Measurements from ENCODE around the gene TMEM53. TPM values are rescaled to one million over a fixed set of nuclear protein-coding genes. Genes with fewer than 3 reads are reported as not detected.

TMEM53 gene
- total RNA-seq, 1 donor: 6.9 TPM

GRCh38 chr1:44713321-44713781, 39.1 kb upstream of the TMEM53 start:
- H4K20me1 ChIP-seq (ENCODE audit: insufficient read depth, low read length): no peaks in the 10 kb centered on the region
- no peaks in the 10 kb centered on the region for H3K79me2 ChIP-seq (ENCODE audit: insufficient read depth, low read length)
- DNase-seq (ENCODE audit: insufficient read length, low spot score, missing footprints): no peak
- H3K4me3 ChIP-seq (ENCODE audit: insufficient read depth, low read length): no peak overlapping the region
- no peaks in the 10 kb centered on the region for H3K36me3 ChIP-seq (ENCODE audit: insufficient read depth, low read length)
- no peaks in the 10 kb centered on the region for H3K9me3 ChIP-seq (ENCODE audit: low read depth, low read length)
- H3K27me3 ChIP-seq (ENCODE audit: insufficient read depth, low read length): peaks cover 15% of the 10 kb centered on the region
- no peak for TF ChIP-seq CTCF (IDR thresholded peaks at IDR 0.05; ENCODE audit: extremely low read depth, low read depth, low read length)
- no peak overlapping the region for H3K4me2 ChIP-seq (ENCODE audit: insufficient read depth, low read length)
- peaks cover 7% of the 10 kb centered on the region for H3K4me1 ChIP-seq (ENCODE audit: insufficient read depth, low read length)
- H3K27ac ChIP-seq (ENCODE audit: low read depth, low read length): no peak overlapping the region
- H2AFZ ChIP-seq (ENCODE audit: low read length): no peak overlapping the region

- peak overlapping the region; percentile 48 for H3K4me3 ChIP-seq (ENCODE audit: insufficient read depth, low read length)
These were observed 33.9 kb upstream of the TMEM53 start for GRCh38 chr1:44707959-44708831.

GRCh38 chr1:44707112-44707881, 33.0 kb upstream of the TMEM53 start:
- peak overlapping the region; percentile 38 for H3K4me3 ChIP-seq (ENCODE audit: insufficient read depth, low read length)
- DNase-seq (ENCODE audit: insufficient read length, low spot score, missing footprints): peak; percentile 96
- no peaks in the 10 kb centered on the region for H3K79me2 ChIP-seq (ENCODE audit: insufficient read depth, low read length)
- H2AFZ ChIP-seq (ENCODE audit: low read length): peak overlapping the region; percentile 13
- H3K4me2 ChIP-seq (ENCODE audit: insufficient read depth, low read length): peak overlapping the region; percentile 76
- H3K27me3 ChIP-seq (ENCODE audit: insufficient read depth, low read length): peaks cover 15% of the 10 kb centered on the region
- no peaks in the 10 kb centered on the region for H4K20me1 ChIP-seq (ENCODE audit: insufficient read depth, low read length)
- no peaks in the 10 kb centered on the region for H3K9me3 ChIP-seq (ENCODE audit: low read depth, low read length)
- no peak for TF ChIP-seq CTCF (IDR thresholded peaks at IDR 0.05; ENCODE audit: extremely low read depth, low read depth, low read length)
- peaks cover 27% of the 10 kb centered on the region for H3K4me1 ChIP-seq (ENCODE audit: insufficient read depth, low read length)
- peak overlapping the region; percentile 90 for H3K27ac ChIP-seq (ENCODE audit: low read depth, low read length)
- no peaks in the 10 kb centered on the region for H3K36me3 ChIP-seq (ENCODE audit: insufficient read depth, low read length)

More at GRCh38 chr1:44707959-44708831, 33.9 kb upstream of the TMEM53 start:
- Histone ChIP-seq H3K27me3 (ENCODE audit: insufficient read depth, low read length) (peaks cover 15% of the 10 kb centered on the region), H3K36me3 (ENCODE audit: insufficient read depth, low read length) (no peaks in the 10 kb centered on the region), H3K79me2 (ENCODE audit: insufficient read depth, low read length) (no peaks in the 10 kb centered on the region), H3K4me1 (ENCODE audit: insufficient read depth, low read length) (peaks cover 27% of the 10 kb centered on the region), H3K9me3 (ENCODE audit: low read depth, low read length) (no peaks in the 10 kb centered on the region), H3K27ac (ENCODE audit: low read depth, low read length) (peak overlapping the region; percentile 90), H4K20me1 (ENCODE audit: insufficient read depth, low read length) (no peaks in the 10 kb centered on the region), H3K4me2 (ENCODE audit: insufficient read depth, low read length) (peak overlapping the region; percentile 76), H2AFZ (ENCODE audit: low read length) (peak overlapping the region; percentile 91)
- peak; percentile 85 for TF ChIP-seq CTCF (IDR thresholded peaks at IDR 0.05; ENCODE audit: extremely low read depth, low read depth, low read length)
- DNase-seq (ENCODE audit: insufficient read length, low spot score, missing footprints): no peak

- Histone ChIP-seq H3K9me3 (ENCODE audit: low read depth, low read length) (no peaks in the 10 kb centered on the region), H2AFZ (ENCODE audit: low read length) (no peak overlapping the region), H3K27ac (ENCODE audit: low read depth, low read length) (no peak overlapping the region), H3K79me2 (ENCODE audit: insufficient read depth, low read length) (no peaks in the 10 kb centered on the region), H3K4me3 (ENCODE audit: insufficient read depth, low read length) (no peak overlapping the region), H3K4me1 (ENCODE audit: insufficient read depth, low read length) (peaks cover 27% of the 10 kb centered on the region), H4K20me1 (ENCODE audit: insufficient read depth, low read length) (no peaks in the 10 kb centered on the region), H3K4me2 (ENCODE audit: insufficient read depth, low read length) (no peak overlapping the region), H3K27me3 (ENCODE audit: insufficient read depth, low read length) (peaks cover 4% of the 10 kb centered on the region), H3K36me3 (ENCODE audit: insufficient read depth, low read length) (no peaks in the 10 kb centered on the region)
- no peak for TF ChIP-seq CTCF (IDR thresholded peaks at IDR 0.05; ENCODE audit: extremely low read depth, low read depth, low read length)
- DNase-seq (ENCODE audit: insufficient read length, low spot score, missing footprints): no peak
These were observed 31.7 kb upstream of the TMEM53 start for GRCh38 chr1:44705938-44706337.

Data from osteoblast (primary cell).